PC-9 (cell line): ENCODE data around the gene COL23A1. TPM values are rescaled to one million over a fixed set of nuclear protein-coding genes. Genes with fewer than 3 reads are reported as not detected.

Experiments used
- BruUV-seq: library from RNA; stranded (reverse); fragments of 400-500 nt; replicated peaks from 2 replicates; lab custom pipeline; 2021; lab: Mats Ljungman, UMichigan
- CTCF ChIA-PET: fragments of 300-600 bp; sonication (Branson Sonifier 250); formaldehyde crosslinking; loops from one replicate; lab custom pipeline; 2022; ENCODE audit warnings: antibody characterized with exemption; lab: Charles Lee
- POLR2A ChIA-PET: fragments of 300-600 bp; sonication (Branson Sonifier 250); formaldehyde crosslinking; loops from one replicate; lab custom pipeline; 2022; ENCODE audit warnings: antibody characterized with exemption; ENCODE audit not compliant: unreplicated experiment; lab: Charles Lee
- DNase-seq, 2 experiments: peaks; one replicate each; pipeline versions ENCODE4 v3.0.0 to v3.0.0-alpha.2; 2015 to 2022; ENCODE audit warnings: mixed read lengths in 1 of 2
- H2AFZ ChIP-seq: fragments of 200-600 bp; sonication (generic); 2 replicates; pipeline ENCODE4 v1.8.1; 2017; ENCODE audit warnings: antibody characterized with exemption
- H3F3A ChIP-seq: fragments of 200-600 bp; sonication (generic); 2 replicates; pipeline ENCODE4 v1.8.1; 2017; ENCODE audit warnings: antibody characterized with exemption, mild to moderate bottlenecking, low read depth; ENCODE audit not compliant: insufficient read depth
- H3K27ac ChIP-seq: fragments of 200-600 bp; sonication (generic); 2 replicates; pipeline ENCODE4 v1.6.1; 2016; ENCODE audit warnings: mixed run types
- H3K27me3 ChIP-seq: fragments of 200-600 bp; sonication (generic); 2 replicates; pipeline ENCODE4 v1.6.1; 2016; ENCODE audit warnings: low read depth, mixed run types; ENCODE audit not compliant: insufficient read depth
- H3K36me3 ChIP-seq: fragments of 200-600 bp; sonication (generic); 2 replicates; pipeline ENCODE4 v1.6.1; 2016; ENCODE audit warnings: low read depth, mixed run types
- H3K4me1 ChIP-seq: fragments of 200-600 bp; sonication (generic); replicated peaks from 2 replicates; pipeline ENCODE4 v1.6.1; 2016; ENCODE audit warnings: mixed run types; ENCODE audit not compliant: insufficient read depth
- H3K4me2 ChIP-seq: fragments of 200-600 bp; sonication (generic); 2 replicates; pipeline ENCODE4 v1.6.1; 2017; ENCODE audit warnings: mixed run types
- H3K4me3 ChIP-seq: fragments of 200-600 bp; sonication (generic); 2 replicates; pipeline ENCODE4 v1.6.1; 2016; ENCODE audit warnings: mixed run types
- H3K79me2 ChIP-seq: fragments of 200-600 bp; sonication (generic); 2 replicates; pipeline ENCODE4 v1.6.1; 2017; ENCODE audit warnings: low read depth, mixed run types
- H3K9me2 ChIP-seq: fragments of 200-600 bp; sonication (generic); 2 replicates; pipeline ENCODE4 v1.8.1; 2017; ENCODE audit warnings: mild to moderate bottlenecking; ENCODE audit not compliant: insufficient read depth
- H3K9me3 ChIP-seq: fragments of 200-600 bp; sonication (generic); 2 replicates; pipeline ENCODE4 v1.8.1; 2016; ENCODE audit warnings: low read depth; ENCODE audit not compliant: insufficient read depth
- H4K20me1 ChIP-seq: fragments of 200-600 bp; sonication (generic); 2 replicates; pipeline ENCODE4 v1.8.1; 2017; ENCODE audit not compliant: insufficient read depth
- EZH2 ChIP-seq: fragments of 200-600 bp; sonication (generic); IDR thresholded peaks from 2 replicates; pipeline ENCODE4 v1.8.0; 2017; ENCODE audit warnings: antibody characterized with exemption, low read depth
- intact Hi-C: fragments of 100-400 bp; cut with micrococcal nuclease; formaldehyde crosslinking; loops from one replicate; pipeline ENCODE4 v1.10.0; 2022; ENCODE audit not compliant: unreplicated experiment
- total RNA-seq: library from RNA; stranded (reverse); gene quantifications from 2 replicates; pipeline ENCODE4 v1.2.3, GENCODE V29; 2021
- TF ChIP-seq, protein P1 (sequence below): fragments of 200-600 bp; sonication (generic); conservative IDR thresholded peaks from 2 replicates; pipeline ENCODE4 v1.6.1; 2017; ENCODE audit warnings: mixed run types, antibody characterized with exemption, mild to moderate bottlenecking, moderate library complexity

The COL23A1 gene
- total RNA-seq, 1 experiment from 2014 or later: not detected

DNA sequence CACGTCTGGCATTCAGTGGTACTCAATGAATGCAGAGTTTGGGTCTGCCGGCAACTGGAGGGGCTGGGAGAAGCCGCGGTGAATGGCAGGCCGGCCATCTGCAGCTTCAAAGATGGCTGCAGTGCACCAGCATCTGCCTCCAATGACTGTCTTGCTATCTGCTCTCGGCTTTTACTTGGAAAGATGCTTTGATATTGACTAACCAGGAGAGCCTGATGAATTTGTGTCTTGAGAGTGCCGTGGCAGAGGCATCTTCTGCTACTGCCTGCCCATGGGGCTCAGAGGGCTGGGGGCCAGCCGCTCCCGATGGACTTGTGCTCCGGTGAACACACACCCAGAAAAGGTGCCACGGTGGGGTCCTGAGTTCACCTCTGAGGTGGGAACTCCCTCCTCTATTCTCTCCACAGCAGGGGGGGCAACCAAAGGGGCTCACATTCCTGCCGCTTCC lies 164.5 kb downstream of the COL23A1 start:
- DNase-seq: no peak
- ChIA-PET POLR2A (no interaction called here), CTCF (no interaction called here)
- Histone ChIP-seq H3K4me1 (no peaks in the 10 kb centered on the region), H3K27ac (no peak overlapping the region), H3K36me3 (no peaks in the 10 kb centered on the region), H2AFZ (no peak overlapping the region), H3K9me3 (no peaks in the 10 kb centered on the region), H3F3A (no peaks in the 10 kb centered on the region), H3K27me3 (peaks cover 90% of the 10 kb centered on the region), H3K9me2 (no peaks in the 10 kb centered on the region), H3K4me3 (no peak overlapping the region), H3K79me2 (no peaks in the 10 kb centered on the region), H4K20me1 (no peaks in the 10 kb centered on the region), H3K4me2 (no peak overlapping the region)
- intact Hi-C loops: no loop called here
- no TSS peak for BruUV-seq
- TF ChIP-seq EZH2: no peak
- TF ChIP-seq, protein P1, sequence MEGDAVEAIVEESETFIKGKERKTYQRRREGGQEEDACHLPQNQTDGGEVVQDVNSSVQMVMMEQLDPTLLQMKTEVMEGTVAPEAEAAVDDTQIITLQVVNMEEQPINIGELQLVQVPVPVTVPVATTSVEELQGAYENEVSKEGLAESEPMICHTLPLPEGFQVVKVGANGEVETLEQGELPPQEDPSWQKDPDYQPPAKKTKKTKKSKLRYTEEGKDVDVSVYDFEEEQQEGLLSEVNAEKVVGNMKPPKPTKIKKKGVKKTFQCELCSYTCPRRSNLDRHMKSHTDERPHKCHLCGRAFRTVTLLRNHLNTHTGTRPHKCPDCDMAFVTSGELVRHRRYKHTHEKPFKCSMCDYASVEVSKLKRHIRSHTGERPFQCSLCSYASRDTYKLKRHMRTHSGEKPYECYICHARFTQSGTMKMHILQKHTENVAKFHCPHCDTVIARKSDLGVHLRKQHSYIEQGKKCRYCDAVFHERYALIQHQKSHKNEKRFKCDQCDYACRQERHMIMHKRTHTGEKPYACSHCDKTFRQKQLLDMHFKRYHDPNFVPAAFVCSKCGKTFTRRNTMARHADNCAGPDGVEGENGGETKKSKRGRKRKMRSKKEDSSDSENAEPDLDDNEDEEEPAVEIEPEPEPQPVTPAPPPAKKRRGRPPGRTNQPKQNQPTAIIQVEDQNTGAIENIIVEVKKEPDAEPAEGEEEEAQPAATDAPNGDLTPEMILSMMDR: no peak

DNA sequence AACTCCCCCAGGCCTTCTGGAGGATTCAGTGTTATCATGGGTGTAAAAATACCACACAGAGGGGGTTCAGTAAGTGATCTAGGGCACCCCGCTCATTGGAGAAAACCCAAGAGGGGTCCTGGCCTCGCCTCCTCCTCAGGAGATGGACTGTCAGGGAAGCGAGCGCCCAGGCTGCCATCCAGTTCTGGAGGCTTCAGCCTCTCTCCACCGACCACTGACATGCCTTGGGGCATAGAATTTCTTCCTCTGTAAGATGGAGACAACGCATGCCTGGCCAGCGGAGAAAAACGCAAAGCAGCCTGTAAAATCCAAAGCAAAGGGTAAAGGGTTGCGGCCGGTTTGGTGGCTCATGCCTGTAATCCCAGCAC lies 165.4 kb downstream of the COL23A1 start:
- intact Hi-C loops: no loop called here
- Histone ChIP-seq H3K36me3 (no peaks in the 10 kb centered on the region), H3K9me3 (no peaks in the 10 kb centered on the region), H3K4me3 (no peak overlapping the region), H3K79me2 (no peaks in the 10 kb centered on the region), H2AFZ (no peak overlapping the region), H3K4me1 (no peaks in the 10 kb centered on the region), H4K20me1 (no peaks in the 10 kb centered on the region), H3K4me2 (no peak overlapping the region), H3K27ac (no peak overlapping the region), H3K9me2 (no peaks in the 10 kb centered on the region), H3K27me3 (peaks cover 86% of the 10 kb centered on the region), H3F3A (no peaks in the 10 kb centered on the region)
- POLR2A ChIA-PET: no interaction called here
- no TSS peak for BruUV-seq
- CTCF ChIA-PET: no interaction called here
- no peak for DNase-seq
- TF ChIP-seq, protein P1: no peak
- TF ChIP-seq EZH2: no peak

GRCh38 chr5:178423901-178424809 lies 166.0 kb downstream of the COL23A1 start:
- BruUV-seq: no TSS peak
- Histone ChIP-seq H3K36me3 (no peaks in the 10 kb centered on the region), H3K4me3 (no peak overlapping the region), H3K27me3 (peaks cover 88% of the 10 kb centered on the region), H4K20me1 (no peaks in the 10 kb centered on the region), H3F3A (no peaks in the 10 kb centered on the region), H3K4me2 (no peak overlapping the region), H3K9me2 (no peaks in the 10 kb centered on the region), H3K9me3 (no peaks in the 10 kb centered on the region), H3K79me2 (no peaks in the 10 kb centered on the region), H2AFZ (no peak overlapping the region), H3K4me1 (no peaks in the 10 kb centered on the region), H3K27ac (no peak overlapping the region)
- no peak for DNase-seq
- POLR2A ChIA-PET: no interaction called here
- CTCF ChIA-PET: no interaction called here
- TF ChIP-seq, protein P1: no peak
- TF ChIP-seq EZH2: no peak
- intact Hi-C loops: no loop called here
